BJ (cell line): ENCODE data around the gene MCM9. TPM values are rescaled to one million over a fixed set of nuclear protein-coding genes. Genes with fewer than 3 reads are reported as not detected.
A peak's percentile ranks its signal among the peaks of the same experiment; 100 is the strongest.

Experiments used
- CTCF ChIA-PET: fragments of 350-600 bp; formaldehyde crosslinking; extraction: SDS; loops from one replicate; lab custom pipeline; 2021; ENCODE audit warnings: antibody characterized with exemption, inconsistent platforms; lab: Yijun Ruan, JAX
- POLR2A ChIA-PET: fragments of 300-600 bp; sonication (Branson Sonifier 250); formaldehyde crosslinking; extraction: SDS; loops from one replicate; lab custom pipeline; 2021; ENCODE audit warnings: antibody characterized with exemption; lab: Charles Lee
- DNase-seq: peaks from one replicate; pipeline ENCODE4 v3.0.0-alpha.2; 2011; ENCODE audit warnings: low read depth
- H3K27me3 ChIP-seq: 2 replicates; pipeline ENCODE4 v1.6.0; 2011; ENCODE audit warnings: low read length; ENCODE audit not compliant: control insufficient read depth, insufficient read depth
- H3K36me3 ChIP-seq: 2 replicates; pipeline ENCODE4 v1.5.1; 2011; ENCODE audit warnings: low read length; ENCODE audit not compliant: control insufficient read depth, insufficient read depth
- H3K4me3 ChIP-seq: 2 replicates; pipeline ENCODE4 v1.5.1; 2011; ENCODE audit warnings: low read depth, mild to moderate bottlenecking, control low read depth, low read length
- polyA plus RNA-seq: library from polyadenylated mRNA; depleted of rRNA; stranded (reverse); fragments of >200 nt; gene quantifications from 2 replicates; pipeline ENCODE4 v1.2.3, GENCODE V29; 2011
- TF ChIP-seq, protein P1 (sequence below): IDR thresholded peaks from 2 replicates; pipeline ENCODE4 v1.5.1; 2011; ENCODE audit warnings: low read depth, mild to moderate bottlenecking, control low read depth, inconsistent platforms, low read length, moderate library complexity; ENCODE audit not compliant: insufficient read depth

MCM9 gene
- polyA plus RNA-seq, 1 experiment = 1.7 TPM

DNA sequence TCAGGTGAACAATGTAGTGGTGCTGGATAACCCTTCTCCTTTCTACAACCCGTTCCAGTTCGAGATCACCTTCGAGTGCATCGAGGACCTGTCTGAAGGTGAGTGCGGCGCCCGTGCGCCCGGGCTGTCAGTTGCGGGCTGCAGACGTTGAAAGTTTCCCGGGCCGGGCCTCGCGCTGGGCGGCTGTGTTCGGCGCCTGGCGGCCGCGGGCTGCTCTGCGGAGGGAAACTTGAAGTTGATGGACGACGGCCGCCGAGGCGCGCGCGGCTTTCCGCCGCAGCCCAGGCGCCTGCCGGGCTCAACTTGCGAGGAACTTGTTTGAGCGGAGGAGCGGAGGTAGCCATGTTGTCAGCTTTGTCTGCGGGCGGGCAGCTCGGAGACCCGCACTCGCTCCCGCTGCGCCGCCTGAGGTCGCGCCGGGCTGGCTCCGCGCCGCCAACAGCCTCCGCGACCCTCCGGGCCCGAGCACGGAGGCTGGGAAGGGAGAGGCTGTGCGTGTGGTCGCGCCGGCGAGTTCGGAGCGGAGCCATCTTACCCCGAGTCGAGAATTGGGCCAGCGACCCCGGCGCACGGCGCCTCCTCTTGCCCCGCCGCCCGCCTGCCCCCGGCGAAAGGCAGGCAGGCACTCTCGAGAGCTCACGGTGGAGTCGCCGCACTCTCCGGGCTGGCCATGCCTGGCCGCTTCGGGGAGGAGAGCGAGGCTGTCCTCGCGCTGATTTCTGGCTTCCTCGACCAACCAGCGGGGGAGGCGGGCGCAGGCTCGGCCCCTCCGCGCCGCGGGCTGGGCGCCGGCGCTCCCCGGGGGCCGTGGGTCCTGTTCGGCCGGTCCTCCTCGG is 40.3 kb downstream of the MCM9 start:
- ChIA-PET CTCF (interaction anchor here (1.0 to 1.2 kb wide), 2 partner anchors 111 to 610 kb away, joined by 3 read pairs; no protein-coding TSS in a partner anchor), POLR2A (interaction anchor here (0.6 kb wide), 1 partner anchor 181 kb away, joined by 3 read pairs; no protein-coding TSS in a partner anchor)
- TF ChIP-seq, protein P1, sequence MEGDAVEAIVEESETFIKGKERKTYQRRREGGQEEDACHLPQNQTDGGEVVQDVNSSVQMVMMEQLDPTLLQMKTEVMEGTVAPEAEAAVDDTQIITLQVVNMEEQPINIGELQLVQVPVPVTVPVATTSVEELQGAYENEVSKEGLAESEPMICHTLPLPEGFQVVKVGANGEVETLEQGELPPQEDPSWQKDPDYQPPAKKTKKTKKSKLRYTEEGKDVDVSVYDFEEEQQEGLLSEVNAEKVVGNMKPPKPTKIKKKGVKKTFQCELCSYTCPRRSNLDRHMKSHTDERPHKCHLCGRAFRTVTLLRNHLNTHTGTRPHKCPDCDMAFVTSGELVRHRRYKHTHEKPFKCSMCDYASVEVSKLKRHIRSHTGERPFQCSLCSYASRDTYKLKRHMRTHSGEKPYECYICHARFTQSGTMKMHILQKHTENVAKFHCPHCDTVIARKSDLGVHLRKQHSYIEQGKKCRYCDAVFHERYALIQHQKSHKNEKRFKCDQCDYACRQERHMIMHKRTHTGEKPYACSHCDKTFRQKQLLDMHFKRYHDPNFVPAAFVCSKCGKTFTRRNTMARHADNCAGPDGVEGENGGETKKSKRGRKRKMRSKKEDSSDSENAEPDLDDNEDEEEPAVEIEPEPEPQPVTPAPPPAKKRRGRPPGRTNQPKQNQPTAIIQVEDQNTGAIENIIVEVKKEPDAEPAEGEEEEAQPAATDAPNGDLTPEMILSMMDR = no peak
- Histone ChIP-seq H3K4me3 (peak overlapping the region; percentile 56), H3K36me3 (no peaks in the 10 kb centered on the region), H3K27me3 (no peaks in the 10 kb centered on the region)
- DNase-seq = no peak

DNA sequence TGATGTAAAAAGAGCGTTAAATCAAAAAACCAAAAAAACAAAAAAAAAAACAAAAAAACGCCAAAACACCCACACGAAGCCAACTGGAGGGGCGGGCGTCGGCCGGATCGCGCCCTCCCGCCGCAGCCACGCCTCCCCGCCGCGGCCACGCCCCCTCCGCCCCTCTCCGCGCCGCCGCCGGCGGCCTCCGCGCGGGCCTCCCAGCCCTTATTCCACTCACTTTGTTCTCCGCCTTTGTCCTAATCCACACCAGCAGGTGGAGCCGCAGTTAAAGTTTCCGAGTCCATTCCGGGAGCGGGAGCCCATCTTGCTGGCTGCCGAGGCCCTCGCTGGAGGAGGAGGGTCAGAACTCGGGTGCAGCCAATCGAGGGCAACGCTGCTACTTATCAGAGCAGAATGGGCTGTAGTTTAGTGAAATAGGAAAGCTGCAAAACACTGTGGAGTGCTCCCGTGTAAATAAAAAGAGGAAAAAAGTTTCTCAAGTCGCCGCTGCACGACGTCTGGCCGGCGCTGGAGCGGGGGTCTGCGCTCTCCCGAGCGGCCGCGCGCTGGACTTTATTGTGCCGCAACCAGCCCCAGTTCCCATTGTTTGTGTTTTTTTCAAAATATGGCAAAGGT is 41.0 kb downstream of the MCM9 start, which contains the start of gene ASF1A:
TSS of gene ASF1A (plus strand) at position 346 of the 618 bp plus-strand sequence. CDS start at position 608, 262 bp downstream.
- peak within 1 kb of the TSS; percentile 56 for H3K4me3 ChIP-seq
- ChIA-PET CTCF (interaction anchor here (1.2 kb wide), 1 partner anchor 17 kb away, joined by 3 read pairs; no protein-coding TSS in a partner anchor), POLR2A (no interaction called here)
- H3K27me3 ChIP-seq = no peaks in the 10 kb centered on the region
- DNase-seq = peak; percentile 88
- TF ChIP-seq, protein P1 = peak; percentile 68
- H3K36me3 ChIP-seq = no peaks in the 10 kb centered on the region

DNA sequence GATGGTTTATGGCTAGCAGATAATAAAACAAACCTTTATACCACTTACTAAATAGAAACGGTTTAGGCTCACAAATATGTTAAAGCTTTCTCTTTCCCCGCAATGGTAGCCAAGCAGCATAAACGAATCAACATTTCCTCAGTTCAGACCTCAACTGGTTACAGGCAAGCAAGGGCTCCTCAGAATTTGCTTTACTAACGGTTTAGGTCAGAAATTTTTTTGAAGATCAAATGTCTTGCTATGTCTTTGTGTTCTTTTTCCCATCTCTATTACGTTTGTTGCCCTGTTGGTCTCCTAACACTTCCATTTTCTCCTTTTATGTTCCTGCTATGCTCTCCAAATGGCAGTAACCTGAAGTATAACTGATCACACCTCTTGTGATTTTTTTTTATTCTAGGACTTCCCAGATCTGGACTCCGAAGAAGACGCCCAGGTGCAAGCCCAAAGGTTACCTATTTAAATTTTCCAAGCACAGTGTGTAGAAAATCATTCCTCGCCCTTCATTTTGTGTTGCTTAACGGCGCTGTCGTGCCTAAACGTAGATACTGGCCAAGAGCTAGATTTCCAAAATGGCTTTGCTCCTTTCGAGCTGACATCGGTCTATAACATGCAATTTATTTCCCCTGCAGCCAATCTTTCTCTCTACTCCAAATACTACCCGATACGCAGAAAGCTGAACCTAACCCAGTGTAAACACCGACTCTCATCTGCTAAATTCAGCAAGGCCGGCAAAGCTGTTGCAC is 41.7 kb downstream of the MCM9 start:
- TF ChIP-seq, protein P1 = no peak
- peak overlapping the region; percentile 56 for H3K4me3 ChIP-seq
- DNase-seq = peak; percentile 20
- ChIA-PET CTCF (interaction anchor here (0.5 to 1.2 kb wide), 3 partner anchors 17 to 1429 kb away, joined by 3 to 4 read pairs (median 3); no protein-coding TSS in a partner anchor), POLR2A (no interaction called here)
- H3K36me3 ChIP-seq = no peaks in the 10 kb centered on the region
- no peaks in the 10 kb centered on the region for H3K27me3 ChIP-seq

DNA sequence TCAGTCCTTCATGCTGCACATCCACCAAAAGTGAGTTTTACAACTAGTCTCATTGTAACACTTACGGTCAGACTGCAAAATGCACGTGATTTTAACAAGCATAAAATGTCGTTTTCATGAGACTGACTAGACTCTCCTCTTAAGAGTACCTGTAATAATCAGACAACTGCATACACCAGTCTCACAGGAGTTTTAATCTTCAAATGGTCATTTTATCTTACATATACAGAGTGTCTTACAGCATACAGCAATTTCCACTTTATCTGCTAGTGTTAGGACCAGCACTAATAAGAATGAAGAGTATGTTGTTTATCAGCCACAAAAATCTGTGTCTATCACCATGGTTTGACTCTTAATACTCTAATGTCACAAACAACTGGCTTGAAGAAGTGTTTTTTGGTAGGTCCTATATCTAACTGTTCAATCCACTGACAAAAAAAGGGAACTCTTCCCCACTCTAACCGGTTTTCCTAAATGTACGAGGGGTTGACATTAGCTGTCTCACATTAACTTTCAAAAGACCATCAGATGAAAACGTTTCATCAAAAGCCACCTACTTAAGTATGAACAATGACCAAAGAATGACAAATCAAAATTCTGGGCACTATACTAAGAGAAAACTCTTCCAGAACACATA is 42.5 kb downstream of the MCM9 start:
- no peak for DNase-seq
- CTCF ChIA-PET = interaction anchor here (0.5 to 1.0 kb wide), 2 partner anchors 92 to 1428 kb away, joined by 3 to 4 read pairs; no protein-coding TSS in a partner anchor
- Histone ChIP-seq H3K36me3 (no peaks in the 10 kb centered on the region), H3K4me3 (peak overlapping the region; percentile 56), H3K27me3 (no peaks in the 10 kb centered on the region)
- TF ChIP-seq, protein P1 = no peak
- POLR2A ChIA-PET = no interaction called here
